ENCODE results near the gene PCDH9.

GRCh38 chr13:66950666-66951065 is 279.5 kb downstream of the PCDH9 start:
- TF ChIP-seq CTCF (IDR thresholded peaks at IDR 0.05), result no peak
- no peak for TF ChIP-seq POLR2AphosphoS5 (IDR thresholded peaks at IDR 0.05; ENCODE audit: insufficient read depth in 1 of 2, low read depth in 1 of 2)
- TF ChIP-seq POLR2A (IDR thresholded peaks at IDR 0.05), result no peak
